Measurements from ENCODE around the gene C5. TPM values are rescaled to one million over a fixed set of nuclear protein-coding genes. Genes with fewer than 3 reads are reported as not detected.

C5 gene
- total and polyA plus RNA-seq, 8 donors: 12.3 to 91.6 (median 77.8) TPM

- peak overlapping the region in 1 of 2 donors; percentile 76 for H3K4me3 ChIP-seq
- no peaks in the 10 kb centered on the region for H3K9me3 ChIP-seq
- H3K27ac ChIP-seq: peak overlapping the region; percentile 89
- no peaks in the 10 kb centered on the region for H3K36me3 ChIP-seq
- TF ChIP-seq CTCF (IDR thresholded peaks at IDR 0.05): no peak
- no peaks in the 10 kb centered on the region for H3K27me3 ChIP-seq
- DNase-seq (peak in 3 of 4 donors; percentile 70 to 88 (median 73)), ATAC-seq (peak; percentile 28)
- intact Hi-C loops (cut with DNase I): no loop called here
- peaks cover 14 to 40% of the 10 kb centered on the region in 2 donors for H3K4me1 ChIP-seq
Observed at GRCh38 chr9:121073038-121073437, 23.0 kb upstream of the C5 start.

- ATAC-seq: peak; percentile 16
- peak in 3 of 4 donors; percentile 39 to 61 (median 41) for DNase-seq
- intact Hi-C loops (cut with DNase I): no loop called here
- Histone ChIP-seq H3K9me3 (no peaks in the 10 kb centered on the region), H3K4me3 (peak overlapping the region; percentile 27 to 39), H3K27me3 (no peaks in the 10 kb centered on the region), H3K4me1 (peaks cover 14 to 40% of the 10 kb centered on the region in 2 donors), H3K36me3 (no peaks in the 10 kb centered on the region), H3K27ac (peak overlapping the region; percentile 89)
- TF ChIP-seq CTCF (IDR thresholded peaks at IDR 0.05): peak in 1 of 2 donors; percentile 25
Observed at GRCh38 chr9:121071756-121072421, 21.8 kb upstream of the C5 start.

GRCh38 chr9:121071370-121071755 lies 21.3 kb upstream of the C5 start:
- intact Hi-C loops (cut with DNase I): no loop called here
- H3K27me3 ChIP-seq: no peaks in the 10 kb centered on the region
- no peak for TF ChIP-seq CTCF (IDR thresholded peaks at IDR 0.05)
- ATAC-seq (no peak), DNase-seq (no peak)
- no peaks in the 10 kb centered on the region for H3K9me3 ChIP-seq
- peaks cover 14 to 40% of the 10 kb centered on the region in 2 donors for H3K4me1 ChIP-seq
- H3K27ac ChIP-seq: peak overlapping the region; percentile 89
- H3K4me3 ChIP-seq: peak overlapping the region; percentile 27 to 39
- no peaks in the 10 kb centered on the region for H3K36me3 ChIP-seq

- ATAC-seq (no peak), DNase-seq (no peak)
- H3K27ac ChIP-seq: no peak overlapping the region
- H3K9me3 ChIP-seq: no peaks in the 10 kb centered on the region
- no peak overlapping the region for H3K4me3 ChIP-seq
- no peaks in the 10 kb centered on the region for H3K36me3 ChIP-seq
- peaks cover 11 to 31% of the 10 kb centered on the region in 2 donors for H3K4me1 ChIP-seq
- TF ChIP-seq CTCF (IDR thresholded peaks at IDR 0.05): no peak
- intact Hi-C loops (cut with DNase I): loop anchor here in 1 of 2 donors (10.0 kb wide), 1 partner anchor 315 kb away; no protein-coding TSS in a partner anchor
- H3K27me3 ChIP-seq: no peaks in the 10 kb centered on the region
Observed at GRCh38 chr9:121069396-121069795, 19.3 kb upstream of the C5 start.

- no peaks in the 10 kb centered on the region for H3K36me3 ChIP-seq
- no peaks in the 10 kb centered on the region for H3K27me3 ChIP-seq
- H3K27ac ChIP-seq: no peak overlapping the region
- H3K9me3 ChIP-seq: no peaks in the 10 kb centered on the region
- DNase-seq (no peak), ATAC-seq (no peak)
- no peak for TF ChIP-seq CTCF (IDR thresholded peaks at IDR 0.05)
- intact Hi-C loops (cut with DNase I): loop anchor here in 1 of 2 donors (10.0 kb wide), 1 partner anchor 313 kb away; no protein-coding TSS in a partner anchor
- peaks cover 4 to 13% of the 10 kb centered on the region in 2 donors for H3K4me1 ChIP-seq
- no peak overlapping the region for H3K4me3 ChIP-seq
Observed at GRCh38 chr9:121067640-121068039, 17.6 kb upstream of the C5 start.
